H1 (cell line): ENCODE data around the gene GALNT7.

Experiments used
- HDAC6 ChIP-seq: IDR thresholded peaks from one replicate; pipeline ENCODE4 v1.7.1; 2012; ENCODE audit warnings: low read depth, mild to moderate bottlenecking, inconsistent platforms, low read length, moderate library complexity
- TF ChIP-seq, protein P1 (sequence below): IDR thresholded peaks from 2 replicates; pipeline ENCODE4 v1.6.1; 2011; ENCODE audit warnings: low read depth, mild to moderate bottlenecking, low read length; ENCODE audit not compliant: insufficient read depth

DNA sequence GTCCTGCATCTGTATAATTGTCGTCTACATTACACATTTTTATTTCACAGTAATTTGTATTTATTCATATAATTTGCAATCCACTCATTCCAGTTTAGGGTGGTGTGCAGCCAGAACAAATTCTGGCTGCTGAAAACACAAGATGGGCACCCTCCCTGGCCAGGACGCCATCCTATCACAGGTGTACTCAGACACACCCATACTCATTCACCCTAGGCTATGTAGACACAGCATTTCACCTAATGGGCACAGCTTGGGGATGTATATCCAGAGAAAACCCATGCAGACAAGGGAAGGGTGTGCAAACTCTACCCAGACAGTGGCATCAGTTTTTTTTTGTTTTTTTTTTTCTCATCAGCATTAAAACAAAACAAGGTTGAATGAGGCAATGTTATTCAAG, 92.4 kb downstream of the GALNT7 start:
- TF ChIP-seq, protein P1, sequence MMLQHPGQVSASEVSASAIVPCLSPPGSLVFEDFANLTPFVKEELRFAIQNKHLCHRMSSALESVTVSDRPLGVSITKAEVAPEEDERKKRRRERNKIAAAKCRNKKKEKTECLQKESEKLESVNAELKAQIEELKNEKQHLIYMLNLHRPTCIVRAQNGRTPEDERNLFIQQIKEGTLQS, result no peak
- TF ChIP-seq HDAC6, result no peak
